HG02938 (cell line): ENCODE results near the gene WWC1.
"Not testable (repeated sequence)": the region's sequence is repeated elsewhere in the genome, so short reads cannot be mapped to it uniquely, and the experiment has no call there.

ENCODE experiments used
- ATAC-seq: cut with Tn5 transposase; IDR thresholded peaks from one replicate; pipeline ENCODE4 v1.9.1; 2021; ENCODE audit warnings: mild to moderate bottlenecking, moderate library complexity; ENCODE audit not compliant: unreplicated experiment

The WWC1 gene

DNA sequence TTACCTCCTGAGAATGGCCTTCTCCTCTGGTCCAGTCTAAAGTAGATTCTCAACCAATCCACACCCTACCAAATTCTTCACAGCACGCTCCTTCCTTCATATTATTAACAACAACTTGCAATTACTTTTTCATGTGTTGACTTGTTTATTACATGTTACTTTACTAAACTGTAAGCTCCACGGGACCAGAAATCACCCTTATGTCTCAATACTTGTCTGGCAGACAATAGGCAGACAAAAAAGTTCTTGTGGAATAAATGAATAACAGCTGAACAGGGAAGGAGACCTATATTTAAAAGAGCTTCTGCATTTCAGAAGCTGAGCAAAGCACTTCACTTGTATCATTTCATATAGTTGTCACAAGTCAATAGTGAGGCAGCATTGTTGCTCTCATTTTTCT is 5.7 kb upstream of the WWC1 start:
- ATAC-seq = no peak

DNA sequence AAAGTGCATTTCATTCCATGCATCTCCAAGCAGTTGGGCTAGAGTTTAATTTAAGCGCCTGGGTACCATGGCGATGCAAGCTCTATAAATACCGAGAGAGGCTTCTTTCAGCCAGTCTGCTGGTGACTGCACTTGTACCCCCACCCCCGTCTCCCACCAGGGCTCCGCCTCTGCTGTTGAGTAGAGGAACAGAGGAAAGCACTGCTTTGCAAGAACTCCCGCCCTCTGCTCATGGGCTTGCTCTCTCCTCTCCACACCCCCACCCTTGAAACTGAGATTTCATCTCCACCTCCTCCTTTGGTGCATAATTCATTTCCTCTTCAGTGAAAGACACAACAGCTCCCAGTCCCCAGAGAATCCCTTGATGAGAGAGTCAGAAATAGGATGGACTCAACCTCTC is 5.1 kb upstream of the WWC1 start:
- ATAC-seq = no peak

DNA sequence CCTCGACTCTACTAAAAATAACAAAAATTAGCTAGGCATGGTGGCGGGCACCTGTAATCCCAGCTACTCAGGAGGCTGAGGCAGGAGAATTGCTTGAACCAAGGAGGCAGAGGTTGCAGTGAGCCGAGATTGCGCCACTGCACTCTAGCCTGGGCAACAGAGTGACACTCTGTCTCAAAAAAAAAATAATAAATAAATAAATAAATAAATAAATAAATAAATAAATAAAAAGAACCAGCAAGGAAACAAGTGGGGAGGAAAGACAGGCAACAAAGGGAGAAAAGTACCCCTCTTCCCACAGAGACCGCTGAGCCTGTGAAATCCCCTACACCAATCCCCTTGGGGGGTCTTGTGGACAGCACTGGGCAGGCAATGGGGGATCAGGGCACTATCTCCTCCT is 4.6 kb upstream of the WWC1 start:
- not testable (repeated sequence) for ATAC-seq

DNA sequence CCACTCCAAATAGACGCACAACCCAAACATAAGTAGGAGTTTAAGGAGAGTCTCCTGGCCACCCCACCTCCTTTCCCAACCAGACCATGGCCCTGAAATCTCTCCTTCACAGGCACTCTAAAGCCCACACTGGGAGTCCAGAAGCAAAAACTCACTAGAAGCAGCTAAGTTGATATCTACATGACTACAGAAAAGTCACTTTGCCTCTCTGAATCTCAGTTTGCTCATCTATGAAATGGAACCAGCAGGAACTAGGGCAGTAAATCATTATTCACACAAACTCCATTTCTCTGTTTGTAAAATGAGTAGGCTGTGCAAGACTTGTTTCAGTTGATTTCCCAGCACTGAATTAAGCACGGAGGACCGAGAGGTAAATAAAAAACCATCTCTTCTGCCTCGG is 4.1 kb upstream of the WWC1 start:
- ATAC-seq = no peak

DNA sequence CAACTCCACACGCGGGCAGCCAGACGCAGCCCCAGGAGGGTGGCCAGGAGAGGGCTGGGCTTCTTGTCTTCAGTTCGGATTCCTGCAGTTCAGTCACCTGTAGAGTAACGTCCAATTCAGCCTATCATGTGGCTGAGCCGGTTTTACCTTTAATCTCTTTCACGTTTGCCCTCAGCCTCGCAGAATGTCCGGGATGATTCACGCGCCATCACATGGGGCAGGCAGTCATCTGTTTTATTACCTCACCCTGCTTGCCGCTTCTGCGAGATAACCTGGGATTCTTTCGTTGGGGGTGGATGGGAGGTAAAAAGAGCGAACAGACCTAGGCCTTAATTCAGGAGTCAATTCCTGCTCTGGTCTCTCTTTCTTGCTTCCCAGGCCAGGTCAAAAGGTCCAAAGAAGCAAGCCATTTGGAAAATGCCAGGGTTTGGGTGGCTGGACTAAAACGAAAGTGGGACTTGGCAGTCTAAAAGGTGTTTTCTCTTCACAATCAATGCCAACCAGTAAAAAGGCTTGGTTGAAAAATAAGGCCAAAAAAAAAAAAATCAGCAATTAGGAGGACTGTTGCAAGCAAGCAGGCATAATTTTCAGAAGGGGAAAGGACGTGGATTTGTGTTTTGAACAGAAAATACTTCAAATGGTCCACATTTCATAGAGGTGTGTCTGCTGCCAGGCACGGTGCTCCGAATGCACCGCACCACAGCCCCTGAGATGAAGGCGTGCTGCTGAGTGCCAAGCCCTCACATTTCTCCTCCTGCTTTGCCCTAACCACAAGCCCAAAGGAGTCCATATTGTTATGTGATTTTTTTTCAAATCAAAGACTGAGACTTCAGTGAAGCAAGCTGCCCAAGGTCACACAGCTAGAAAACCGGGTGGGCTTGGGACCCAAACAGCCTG is 2.8 kb upstream of the WWC1 start:
- no peak for ATAC-seq

DNA sequence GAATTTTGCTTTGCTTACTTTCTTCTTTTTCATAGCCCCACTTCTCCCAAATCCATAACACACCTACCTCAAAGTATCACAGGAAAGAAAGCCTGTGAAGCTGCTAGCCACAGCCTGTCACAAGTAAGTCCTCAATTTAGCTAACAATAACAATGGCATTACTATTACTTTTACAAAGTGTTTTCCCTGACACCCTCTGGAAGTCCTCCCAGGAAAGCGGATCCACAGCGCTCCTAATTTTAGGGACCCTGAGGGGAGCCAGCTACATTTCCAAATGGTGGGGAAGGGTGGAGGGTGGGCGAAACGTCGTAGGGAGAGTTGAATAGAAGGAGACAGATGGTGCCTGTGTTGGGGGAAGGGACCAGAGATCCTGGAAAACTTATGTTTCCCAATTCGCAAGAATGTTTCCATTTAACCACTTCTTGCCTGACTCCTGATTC is 523 bp upstream of the WWC1 start:
- no peak for ATAC-seq

DNA sequence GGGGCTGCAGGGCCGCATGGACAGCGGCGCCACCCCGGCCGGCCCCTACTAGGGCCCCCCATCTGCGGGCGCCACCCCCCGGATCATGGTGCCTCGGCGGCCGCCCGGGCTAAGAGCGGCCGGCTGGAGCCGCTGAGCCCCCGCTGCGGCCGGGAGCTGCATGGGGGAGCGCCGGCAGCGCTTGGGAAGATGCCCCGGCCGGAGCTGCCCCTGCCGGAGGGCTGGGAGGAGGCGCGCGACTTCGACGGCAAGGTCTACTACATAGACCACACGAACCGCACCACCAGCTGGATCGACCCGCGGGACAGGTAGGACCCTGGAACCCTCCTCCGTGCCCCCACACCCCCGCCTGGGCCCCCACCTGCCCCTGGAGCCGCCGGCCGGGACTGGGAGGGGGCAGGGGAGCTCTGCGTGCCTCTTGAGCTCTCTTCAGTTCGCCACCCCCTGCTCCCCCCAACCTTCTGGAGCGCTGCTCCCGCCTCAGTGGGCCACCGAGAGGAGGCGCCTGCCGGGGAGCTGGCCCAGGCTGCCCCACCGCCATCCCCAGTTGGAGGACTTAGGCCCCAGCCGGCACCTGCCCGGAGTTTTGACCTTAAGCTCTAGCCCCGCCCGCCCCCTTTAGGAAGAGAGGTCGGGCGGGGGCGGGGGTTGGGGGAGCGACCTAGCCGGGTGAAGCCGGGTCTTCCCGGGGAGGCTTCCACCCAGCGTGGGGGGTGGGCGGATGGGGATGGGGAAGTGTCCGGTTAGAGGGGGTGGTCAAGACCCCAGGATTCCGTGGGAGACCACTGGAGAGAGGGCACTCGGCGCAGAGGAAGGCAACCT is 730 bp downstream of the WWC1 start:
- ATAC-seq = peak; percentile 25

DNA sequence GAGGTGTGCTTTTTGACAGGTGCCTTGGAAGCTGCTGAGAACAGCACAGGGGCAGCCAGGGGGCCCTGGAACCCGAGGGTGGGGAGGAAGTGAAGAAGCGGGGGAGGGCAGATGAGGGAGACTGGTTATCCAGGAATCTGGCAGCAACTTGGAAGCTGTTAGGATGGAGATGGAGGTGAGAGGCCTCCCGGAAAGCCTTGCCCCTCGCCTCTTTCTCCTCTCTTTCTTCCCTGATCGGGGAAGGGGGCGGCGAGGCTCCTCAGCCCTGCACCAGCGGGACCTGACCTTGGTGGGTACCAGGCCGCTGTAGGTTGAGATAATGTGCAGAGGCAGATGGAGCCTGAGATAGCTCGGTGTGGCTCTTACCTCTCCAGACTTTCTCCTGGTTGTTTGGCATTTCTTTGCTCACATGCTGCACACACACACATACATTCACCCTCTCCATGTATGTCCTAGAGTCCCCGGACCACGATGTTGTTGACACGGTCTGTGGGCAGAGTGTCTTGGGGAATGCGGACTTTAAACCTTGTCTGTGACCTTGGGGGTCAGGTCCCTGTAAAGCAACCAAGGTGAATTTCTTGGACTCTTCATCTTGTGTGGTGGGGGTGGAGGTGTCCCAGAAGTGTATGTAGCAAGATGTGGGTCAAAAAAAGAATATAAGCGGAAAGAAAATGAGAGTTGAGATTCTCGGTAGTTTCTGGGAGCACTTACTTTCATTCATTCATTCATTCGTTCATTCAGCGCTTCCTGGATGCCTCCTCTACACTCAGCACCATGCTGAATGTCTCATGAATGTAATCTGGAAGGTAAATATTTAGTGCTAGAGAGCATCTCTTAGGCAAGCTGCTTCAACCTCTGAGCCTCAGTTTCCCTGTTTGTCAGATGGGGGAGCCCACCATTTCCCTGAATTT is 1.6 kb downstream of the WWC1 start:
- no peak for ATAC-seq

DNA sequence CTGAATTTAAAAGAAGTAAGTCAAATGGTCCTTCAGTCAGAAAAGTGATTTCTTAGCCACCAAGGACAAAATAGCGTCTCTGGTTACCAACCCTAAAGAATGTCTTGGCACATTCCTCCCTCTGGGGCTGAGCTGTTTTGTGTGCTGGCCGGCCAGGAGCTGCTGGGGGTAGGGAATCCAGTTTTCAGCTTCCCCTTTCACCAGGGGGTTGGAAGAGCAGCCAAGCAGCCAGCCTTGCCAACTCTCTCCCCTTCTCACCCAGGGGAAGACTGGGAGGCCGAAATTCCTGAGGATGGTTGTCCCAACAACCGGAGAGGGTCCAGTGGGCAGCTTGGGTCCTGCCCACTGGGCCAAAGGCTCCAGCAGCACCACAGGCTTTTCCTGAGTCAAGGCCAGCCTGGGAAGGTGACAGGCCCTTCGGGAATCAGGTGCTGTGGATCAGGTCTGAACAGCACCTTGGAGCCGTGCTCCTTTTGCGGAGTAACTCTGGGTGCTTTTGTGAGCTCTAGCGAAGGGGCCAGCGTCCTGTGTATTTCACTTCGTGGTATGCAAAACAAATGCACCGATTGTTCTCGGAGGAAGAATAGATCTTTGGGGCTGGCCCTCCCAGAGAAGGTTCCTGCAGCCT is 4.2 kb downstream of the WWC1 start:
- ATAC-seq = no peak

DNA sequence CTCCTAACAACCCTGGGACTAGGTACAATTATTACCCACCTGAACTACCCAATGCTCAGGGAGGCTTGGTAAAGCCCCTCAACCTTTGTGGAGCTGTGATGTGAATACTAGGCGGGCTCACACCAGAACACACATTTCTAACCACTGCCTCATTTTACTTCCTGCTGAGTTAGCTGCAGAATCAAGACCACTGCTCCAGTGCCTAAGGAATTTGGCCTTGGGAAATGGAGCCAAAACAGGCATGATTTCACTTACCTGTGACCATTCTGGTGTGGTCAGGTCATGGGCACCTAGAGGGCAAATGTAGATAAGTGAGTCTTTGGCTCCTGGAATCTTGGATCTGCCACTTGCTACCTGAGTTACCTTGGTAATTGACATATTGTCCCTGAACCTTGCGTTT is 5.2 kb downstream of the WWC1 start:
- ATAC-seq = no peak

DNA sequence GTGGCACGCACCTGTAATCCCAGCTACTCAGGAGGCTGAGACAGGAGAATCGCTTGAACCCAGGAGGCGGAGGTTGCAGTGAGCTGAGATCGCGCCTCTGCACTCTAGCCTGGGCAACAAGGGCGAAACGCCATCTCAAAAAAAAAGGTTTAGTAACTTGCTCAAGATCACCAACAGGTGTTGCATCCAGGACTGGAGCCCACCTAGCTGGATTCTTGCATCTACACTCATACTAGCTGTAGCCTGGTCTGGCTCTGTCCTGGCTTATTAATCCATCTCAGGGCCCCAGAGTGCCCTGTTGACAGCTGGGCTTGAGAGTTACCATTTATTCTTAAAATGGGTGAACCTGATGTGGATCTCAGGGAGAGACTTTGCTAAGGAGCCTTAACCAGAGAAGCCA is 7.5 kb downstream of the WWC1 start:
- ATAC-seq = no peak

DNA sequence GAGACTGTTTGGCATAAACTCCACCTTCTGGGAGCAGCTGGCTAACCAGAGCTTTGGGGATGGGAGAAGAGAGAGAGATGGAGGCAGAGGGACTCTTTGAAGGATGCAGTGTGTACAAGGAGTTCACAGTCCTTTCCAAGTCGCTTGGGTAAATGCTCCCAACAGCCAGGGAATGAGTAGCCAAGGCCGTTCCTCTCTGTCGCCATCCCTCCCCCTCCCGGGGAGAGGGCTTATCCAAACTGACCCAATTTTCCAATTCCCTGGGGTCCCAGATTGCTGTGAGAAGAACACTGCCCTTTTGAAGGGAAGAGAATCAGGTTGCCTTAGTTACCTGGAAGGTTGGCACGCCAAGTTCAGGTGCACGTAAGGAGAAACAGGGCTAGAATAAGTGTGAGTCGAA is 7.9 kb downstream of the WWC1 start:
- no peak for ATAC-seq

DNA sequence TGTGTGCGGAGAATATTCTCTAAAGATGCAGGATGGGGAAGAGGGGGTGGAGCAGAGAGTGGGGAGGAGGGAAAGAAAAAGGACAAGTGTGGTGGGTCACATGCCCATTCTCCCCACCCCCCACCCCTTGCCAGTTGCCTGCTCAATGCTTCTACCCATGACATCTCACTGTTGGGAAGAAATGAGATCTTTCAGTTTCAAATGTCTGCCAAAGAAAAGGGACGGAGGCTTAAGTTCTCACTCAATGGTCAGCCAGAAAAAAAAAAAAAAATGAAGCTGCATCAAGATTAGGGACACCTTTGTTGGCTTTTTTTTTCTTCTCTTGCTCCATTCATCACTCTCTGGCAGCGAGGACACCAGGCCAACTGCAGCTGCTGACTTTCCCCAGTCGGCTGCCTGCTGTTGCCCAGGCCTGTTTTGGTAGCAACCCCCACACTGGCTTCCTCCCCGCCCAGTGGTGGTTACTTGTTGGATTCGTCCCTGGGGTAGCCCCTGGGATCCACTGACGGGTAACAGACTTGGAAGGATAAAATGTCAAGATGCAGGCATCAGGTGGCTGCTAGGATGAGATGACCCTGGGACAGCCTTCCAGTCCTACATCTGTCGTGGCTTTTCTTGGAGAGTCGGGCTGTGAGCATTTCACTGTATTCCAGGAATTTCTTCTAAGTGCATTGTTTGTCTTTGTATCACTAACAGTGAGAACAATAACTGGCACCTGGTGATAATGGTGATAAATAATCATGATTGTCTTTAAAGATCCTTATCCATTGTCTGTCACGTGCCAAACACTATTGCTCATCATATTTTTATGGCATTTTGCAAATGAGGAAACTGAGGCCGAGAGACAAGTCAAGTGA is 9.1 kb downstream of the WWC1 start:
- ATAC-seq = no peak

DNA sequence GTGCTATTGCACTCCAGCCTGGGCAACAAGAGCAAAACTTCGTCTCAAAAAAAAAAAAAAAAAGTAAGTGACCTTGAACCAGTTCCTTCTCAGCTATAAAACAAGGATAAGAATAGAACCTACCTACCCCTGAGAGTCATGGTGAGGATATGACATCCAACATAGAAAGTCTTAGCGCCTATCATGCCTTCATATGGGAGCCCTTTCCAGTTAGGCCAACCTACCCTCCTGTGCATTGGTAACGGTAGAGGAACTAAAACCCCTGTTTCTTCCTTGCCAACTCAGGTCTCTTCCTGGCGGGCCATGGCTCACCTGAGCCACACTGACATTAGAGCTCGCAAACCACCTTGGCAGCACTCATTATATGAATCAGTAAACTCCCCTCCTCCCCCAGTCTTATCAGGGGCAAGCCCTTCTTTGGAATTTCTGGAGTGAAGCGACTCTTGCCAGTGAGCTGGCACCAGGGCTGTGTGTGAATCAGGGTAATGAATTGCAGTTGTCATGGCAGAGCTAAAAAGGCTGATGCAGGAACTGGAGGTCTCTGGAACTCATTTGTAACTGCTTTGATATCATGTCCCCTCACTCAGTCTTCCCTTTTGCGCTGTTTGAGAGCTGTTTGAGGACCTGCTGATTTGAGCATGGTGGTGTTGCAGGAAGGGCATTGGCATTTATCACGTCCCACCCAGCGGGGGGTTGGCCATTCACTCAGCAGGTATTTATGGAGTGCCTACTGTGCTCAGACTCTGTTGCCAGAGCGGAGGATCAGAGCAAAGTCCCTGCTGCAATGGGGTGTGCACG is 10.3 kb downstream of the WWC1 start:
- ATAC-seq = no peak

DNA sequence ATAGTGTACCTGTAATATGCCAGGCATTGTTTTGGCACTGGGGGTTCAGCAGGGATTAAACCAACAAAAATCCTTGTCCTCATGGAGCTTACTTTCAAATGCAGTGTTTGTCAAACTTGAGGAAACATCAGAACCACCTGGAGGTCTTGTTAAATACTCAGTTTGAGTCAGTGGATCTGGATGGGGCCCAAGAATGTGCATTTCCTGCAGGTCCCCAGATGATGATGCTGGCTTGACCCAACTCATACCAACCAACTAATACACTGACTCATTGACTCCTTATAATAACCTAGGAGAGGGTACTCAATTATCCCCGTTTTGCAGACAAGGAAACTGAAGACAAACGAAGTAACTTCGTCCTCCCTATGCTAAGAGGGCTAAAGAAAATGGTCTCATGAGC is 11.3 kb downstream of the WWC1 start:
- ATAC-seq = no peak

DNA sequence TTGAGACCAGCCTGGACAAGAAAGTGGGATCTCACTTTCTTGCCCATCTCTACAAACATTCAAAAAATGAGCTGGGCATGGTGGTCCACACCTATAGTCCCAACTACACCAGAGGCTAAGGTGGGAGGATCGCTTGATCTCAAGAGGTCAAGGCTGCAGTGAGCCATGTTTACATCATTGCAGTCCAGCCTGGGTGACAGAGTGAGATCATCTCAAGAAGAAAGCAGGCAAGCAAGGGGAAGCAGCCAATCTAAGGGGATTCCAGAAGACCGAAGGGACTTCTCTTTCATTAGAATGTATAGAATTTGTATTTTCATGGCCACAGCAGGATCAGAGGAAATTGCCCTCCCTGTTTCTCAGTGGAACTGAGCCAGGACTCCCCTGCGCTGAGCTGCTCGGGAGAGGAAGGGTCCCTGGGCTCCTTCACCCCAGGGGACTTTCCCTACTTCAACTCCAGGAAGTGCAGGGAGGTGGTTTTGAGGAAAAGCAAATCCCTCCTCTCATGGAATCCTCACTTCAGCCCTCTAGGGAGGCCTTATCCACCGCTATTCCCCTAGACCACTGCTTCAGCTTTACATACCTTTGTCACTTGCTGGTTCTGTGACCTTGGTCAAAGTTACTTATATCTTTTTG is 12.1 kb downstream of the WWC1 start:
- ATAC-seq = no peak

DNA sequence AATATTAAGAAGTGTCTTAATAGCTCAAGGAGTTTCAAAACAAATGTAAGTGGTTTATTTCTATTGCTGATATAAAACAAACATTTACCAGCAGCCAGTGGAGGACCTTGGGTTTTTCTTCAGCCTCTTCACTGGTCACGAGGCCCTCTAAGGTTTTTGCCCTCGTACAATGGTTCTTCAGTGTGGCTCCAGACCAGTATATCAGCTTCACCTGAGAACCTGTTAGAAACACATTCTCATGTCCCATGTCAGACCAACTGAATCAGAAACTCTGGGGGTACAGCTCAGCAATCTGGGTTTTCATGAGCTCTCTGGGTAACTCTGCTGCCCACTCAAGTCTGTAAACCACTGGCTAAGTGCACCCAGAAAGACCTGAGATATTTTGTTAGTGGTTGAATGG is 12.9 kb downstream of the WWC1 start:
- ATAC-seq = no peak

DNA sequence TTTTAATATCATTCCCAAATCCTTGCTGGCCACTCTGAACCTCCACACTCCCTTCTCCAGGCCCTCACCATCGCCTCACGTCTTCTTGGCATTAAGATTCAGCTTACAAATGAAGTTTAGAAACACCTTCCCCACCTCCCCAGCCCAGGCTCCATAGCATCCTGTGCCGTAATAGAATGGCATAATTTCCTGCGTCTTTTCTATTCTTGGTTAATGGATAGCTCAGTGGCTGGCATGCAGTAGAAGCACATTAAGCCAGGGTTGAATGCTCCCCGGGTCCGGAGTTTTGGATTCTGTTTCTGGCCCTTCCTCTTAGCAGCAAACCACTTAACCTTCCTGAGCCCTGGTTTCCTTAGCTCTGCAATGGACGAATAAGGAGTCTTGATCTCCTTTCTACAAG is 13.8 kb downstream of the WWC1 start:
- no peak for ATAC-seq
